Large intestine (tissue), 3 donors: ENCODE data around the gene SENP2. TPM values are rescaled to one million over a fixed set of nuclear protein-coding genes. Genes with fewer than 3 reads are reported as not detected.
"Not testable (repeated sequence)": the region's sequence is repeated elsewhere in the genome, so short reads cannot be mapped to it uniquely, and the experiment has no call there.

ENCODE experiments used
- DNase-seq, 2 donors: peaks; one replicate each; pipeline versions ENCODE4 v3.0.0 to v3.0.0-alpha.2; 2013
- H3K27ac ChIP-seq: one replicate; pipeline ENCODE4 v1.5.1; 2013; ENCODE audit warnings: low read length
- H3K27me3 ChIP-seq: 2 replicates; pipeline ENCODE4 v1.6.1; 2013; ENCODE audit warnings: low read length; ENCODE audit not compliant: control insufficient read depth, insufficient read depth
- H3K36me3 ChIP-seq: 2 replicates; pipeline ENCODE4 v1.6.1; 2013; ENCODE audit warnings: low read length; ENCODE audit not compliant: control insufficient read depth, insufficient read depth
- H3K4me1 ChIP-seq: one replicate; pipeline ENCODE4 v1.6.1; 2013; ENCODE audit warnings: low read length; ENCODE audit not compliant: control insufficient read depth, insufficient read depth
- H3K4me3 ChIP-seq: one replicate; pipeline ENCODE4 v1.5.1; 2013; ENCODE audit warnings: low read length
- H3K9me3 ChIP-seq: one replicate; pipeline ENCODE4 v1.6.1; 2013; ENCODE audit warnings: mild to moderate bottlenecking, low read depth, low read length, moderate library complexity; ENCODE audit not compliant: control insufficient read depth
- WGBS: methylation state at CpG from one replicate; pipeline ENCODE4 v1.1.5; 2013; ENCODE audit warnings: low lambda C conversion rate; ENCODE audit not compliant: insufficient coverage; 5-methylcytosine and 5-hydroxymethylcytosine counted together
- polyA plus RNA-seq: library from polyadenylated mRNA; unstranded; fragments of 120-200 nt; gene quantifications from one replicate; pipeline ENCODE4 v1.2.1, GENCODE V29; 2013

The SENP2 gene
- polyA plus RNA-seq, 1 donor, result 34.6 TPM

- H3K9me3 ChIP-seq, result no peaks in the 10 kb centered on the region
Measured at GRCh38 chr3:185630182-185630622, 44.1 kb downstream of the SENP2 start.

GRCh38 chr3:185631108-185631507, 45.0 kb downstream of the SENP2 start:
- Histone ChIP-seq H3K9me3 (no peaks in the 10 kb centered on the region), H3K27me3 (no peaks in the 10 kb centered on the region), H3K36me3 (peaks cover 16% of the 10 kb centered on the region), H3K27ac (no peak overlapping the region), H3K4me1 (peaks cover 17% of the 10 kb centered on the region), H3K4me3 (no peak overlapping the region)
- no CpG with 5 or more reads among the region's 4 CpGs for WGBS
- DNase-seq, result no peak

More at GRCh38 chr3:185630182-185630622, 44.1 kb downstream of the SENP2 start:
- Histone ChIP-seq H3K27me3 (no peaks in the 10 kb centered on the region), H3K27ac (peak overlapping the region; percentile 30), H3K4me3 (no peak overlapping the region), H3K36me3 (peaks cover 23% of the 10 kb centered on the region), H3K4me1 (peaks cover 17% of the 10 kb centered on the region)
- DNase-seq, result peak; percentile 40 to 71
- WGBS, result no CpG with 5 or more reads among the region's 6 CpGs

GRCh38 chr3:185631508-185632206, 45.6 kb downstream of the SENP2 start:
- Histone ChIP-seq H3K4me3 (no peak overlapping the region), H3K4me1 (peaks cover 17% of the 10 kb centered on the region), H3K9me3 (no peaks in the 10 kb centered on the region), H3K27me3 (no peaks in the 10 kb centered on the region), H3K27ac (no peak overlapping the region), H3K36me3 (peaks cover 13% of the 10 kb centered on the region)
- WGBS, result no CpG with 5 or more reads among the region's 7 CpGs
- no peak for DNase-seq

- no peak overlapping the region for H3K4me3 ChIP-seq
- DNase-seq, result no peak
- peaks cover 17% of the 10 kb centered on the region for H3K4me1 ChIP-seq
- peaks cover 8% of the 10 kb centered on the region for H3K36me3 ChIP-seq
- H3K27ac ChIP-seq, result no peak overlapping the region
- no CpG with 5 or more reads among the region's 4 CpGs for WGBS
- no peaks in the 10 kb centered on the region for H3K9me3 ChIP-seq
- no peaks in the 10 kb centered on the region for H3K27me3 ChIP-seq
Measured at GRCh38 chr3:185632996-185633395, 46.9 kb downstream of the SENP2 start.

- no peaks in the 10 kb centered on the region for H3K9me3 ChIP-seq
- no peak overlapping the region for H3K27ac ChIP-seq
- no peak for DNase-seq
- no peak overlapping the region for H3K4me3 ChIP-seq
- 92% methylated on average over 2 of the region's 3 CpGs for WGBS
- H3K4me1 ChIP-seq, result no peaks in the 10 kb centered on the region
- H3K36me3 ChIP-seq, result no peaks in the 10 kb centered on the region
- H3K27me3 ChIP-seq, result no peaks in the 10 kb centered on the region
Measured at GRCh38 chr3:185637388-185637787, 51.3 kb downstream of the SENP2 start.

- not testable (repeated sequence) for H3K36me3 ChIP-seq, H3K27ac ChIP-seq, H3K4me1 ChIP-seq, H3K27me3 ChIP-seq, DNase-seq, H3K4me3 ChIP-seq, H3K9me3 ChIP-seq
- 100% methylated on average over 2 of the region's 11 CpGs for whole genome bisulfite sequencing
Measured at GRCh38 chr3:185638651-185639050, 52.6 kb downstream of the SENP2 start.

- H3K27ac ChIP-seq, result no peak overlapping the region
Measured at GRCh38 chr3:185639632-185640206, 53.6 kb downstream of the SENP2 start.

GRCh38 chr3:185640308-185640707, 54.2 kb downstream of the SENP2 start:
- 75% methylated on average over 2 of the region's 2 CpGs for WGBS
- no peak overlapping the region for H3K27ac ChIP-seq

More at GRCh38 chr3:185639632-185640206, 53.6 kb downstream of the SENP2 start:
- Histone ChIP-seq H3K36me3 (peaks cover 8% of the 10 kb centered on the region), H3K27me3 (no peaks in the 10 kb centered on the region), H3K4me3 (no peak overlapping the region), H3K4me1 (no peaks in the 10 kb centered on the region), H3K9me3 (no peaks in the 10 kb centered on the region)
- no peak for DNase-seq
- 46% methylated on average over 2 of the region's 7 CpGs for WGBS

GRCh38 chr3:185645191-185645590, 59.1 kb downstream of the SENP2 start:
- no CpG with 5 or more reads among the region's 17 CpGs for WGBS
- peaks cover 60% of the 10 kb centered on the region for H3K36me3 ChIP-seq
- DNase-seq, H3K27ac ChIP-seq, H3K4me3 ChIP-seq, H3K9me3 ChIP-seq, H3K27me3 ChIP-seq, H3K4me1 ChIP-seq: not testable (repeated sequence)

More at GRCh38 chr3:185640308-185640707, 54.2 kb downstream of the SENP2 start:
- Histone ChIP-seq H3K4me3 (no peak overlapping the region), H3K36me3 (peaks cover 13% of the 10 kb centered on the region), H3K4me1 (no peaks in the 10 kb centered on the region), H3K27me3 (no peaks in the 10 kb centered on the region), H3K9me3 (no peaks in the 10 kb centered on the region)
- no peak for DNase-seq

GRCh38 chr3:185645596-185646381, 59.7 kb downstream of the SENP2 start:
- H3K27ac ChIP-seq, result no peak overlapping the region
- H3K27me3 ChIP-seq, result no peaks in the 10 kb centered on the region
- no peak overlapping the region for H3K4me3 ChIP-seq
- DNase-seq, result peak in 1 of 2 donors; percentile 30
- no peaks in the 10 kb centered on the region for H3K4me1 ChIP-seq
- H3K9me3 ChIP-seq, result no peaks in the 10 kb centered on the region
- H3K36me3 ChIP-seq, result peaks cover 63% of the 10 kb centered on the region
- no CpG with 5 or more reads among the region's 16 CpGs for WGBS
